HG02798 (cell line): ENCODE results near the gene NR2E1.

ENCODE experiments used
- ATAC-seq: cut with Tn5 transposase; IDR thresholded peaks from one replicate; pipeline ENCODE4 v1.9.1; 2021; ENCODE audit warnings: mild to moderate bottlenecking; ENCODE audit not compliant: unreplicated experiment, poor library complexity

Gene NR2E1

DNA sequence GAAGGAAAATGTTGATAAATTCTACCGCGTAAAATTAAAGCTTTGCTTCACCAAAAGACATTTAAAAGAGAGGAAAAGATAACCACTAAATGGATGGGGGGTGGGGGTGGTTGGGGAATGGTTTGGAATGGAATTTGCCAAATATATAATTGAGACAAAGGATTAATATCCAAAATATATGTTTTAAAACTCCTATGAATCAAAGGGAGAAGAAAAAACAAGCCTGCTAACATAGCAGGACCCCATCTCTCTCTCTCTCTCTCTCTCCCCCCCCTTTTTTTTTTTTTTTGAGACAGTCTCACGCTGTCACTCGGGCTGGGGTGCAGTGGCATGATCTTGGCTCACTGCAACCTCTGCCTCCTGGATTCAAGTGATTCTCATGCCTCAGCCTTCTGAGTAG lies 13.4 kb upstream of the NR2E1 start:
- no peak for ATAC-seq

DNA sequence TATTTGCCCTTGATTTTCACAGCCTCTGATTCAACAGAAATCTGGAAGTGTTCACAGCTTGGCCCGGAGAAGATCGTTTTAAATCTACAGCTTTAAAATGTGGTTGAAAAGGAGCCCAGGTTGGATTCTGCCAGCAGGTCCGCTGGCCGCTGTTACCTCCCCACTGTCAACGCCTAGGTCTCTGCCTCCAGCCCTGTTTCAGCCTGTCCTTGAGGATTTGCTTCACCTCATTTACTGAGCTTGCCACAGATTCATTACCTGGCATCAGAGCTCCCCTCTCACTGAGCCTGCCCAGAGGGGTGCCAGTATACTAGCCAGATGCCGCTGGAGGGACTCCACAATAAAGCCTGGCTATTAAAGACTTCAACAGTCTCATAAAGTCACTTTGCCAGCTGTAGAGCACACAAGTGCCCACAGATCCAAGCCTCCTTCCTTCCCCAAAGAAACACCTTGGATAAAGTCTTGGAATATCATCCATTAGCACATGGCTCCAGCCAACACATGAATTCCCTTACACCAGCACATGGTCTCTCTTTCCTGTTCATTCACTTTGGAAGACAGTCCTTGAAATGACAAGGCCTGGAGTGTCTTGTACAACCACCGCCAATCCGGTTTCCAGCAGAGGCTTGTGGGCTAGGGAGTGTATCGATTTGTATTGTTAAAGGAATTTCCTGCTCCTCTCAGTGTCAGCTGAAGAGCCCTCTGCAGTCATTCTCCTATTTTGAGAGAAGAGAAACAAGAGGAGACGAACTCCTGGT lies 9.5 kb upstream of the NR2E1 start:
- no peak for ATAC-seq

DNA sequence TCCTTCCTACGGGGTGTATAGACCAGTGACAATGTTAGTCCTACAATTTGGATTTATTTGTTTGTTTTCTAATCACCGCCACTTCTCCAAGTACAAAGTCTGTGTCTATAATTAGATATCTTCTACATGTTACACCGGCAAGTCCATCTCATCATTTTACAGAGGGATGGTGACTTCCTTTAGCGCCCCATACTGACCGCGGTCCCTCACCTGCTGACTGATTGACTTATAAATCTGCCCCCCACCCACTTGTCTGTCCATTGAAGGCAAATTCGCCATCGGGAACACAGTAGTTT lies 8.9 kb upstream of the NR2E1 start:
- no peak for ATAC-seq

DNA sequence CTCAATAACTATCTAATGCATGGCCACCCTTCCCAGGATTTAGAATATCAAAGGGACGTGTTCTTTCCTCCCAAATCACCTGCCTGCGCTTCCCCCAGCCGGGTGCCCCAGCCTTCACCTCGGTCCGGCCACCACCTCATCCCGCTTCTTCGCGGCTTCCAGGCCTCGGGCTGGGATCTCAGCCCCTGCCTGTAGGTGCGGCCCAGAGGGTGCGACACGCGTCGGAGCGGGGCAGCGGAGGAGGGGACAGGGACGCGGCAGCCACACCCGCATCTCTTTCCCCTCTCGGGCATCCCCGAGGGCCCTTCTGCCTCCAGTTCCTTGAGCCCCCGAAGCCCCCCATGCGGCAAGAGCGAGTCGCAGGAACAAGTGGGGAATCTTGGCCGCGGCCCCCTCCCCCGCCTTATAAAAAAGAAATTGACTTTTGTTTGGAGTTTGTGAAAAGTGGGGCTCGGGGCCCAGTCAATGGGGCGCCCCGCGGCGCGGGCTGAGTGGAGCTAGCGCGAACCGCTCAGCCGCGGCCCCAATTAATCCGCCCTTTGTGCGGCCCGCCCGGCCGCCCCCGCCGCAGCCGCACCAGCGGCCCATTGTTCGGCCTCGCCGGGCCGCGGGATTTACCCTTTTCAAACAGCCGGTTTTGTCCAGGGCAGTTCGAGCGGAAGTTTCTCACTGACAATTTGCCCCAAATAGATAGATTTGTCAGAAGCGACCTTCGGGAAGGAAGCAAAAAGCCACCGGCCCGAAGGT lies 8.4 kb upstream of the NR2E1 start:
- no peak for ATAC-seq

DNA sequence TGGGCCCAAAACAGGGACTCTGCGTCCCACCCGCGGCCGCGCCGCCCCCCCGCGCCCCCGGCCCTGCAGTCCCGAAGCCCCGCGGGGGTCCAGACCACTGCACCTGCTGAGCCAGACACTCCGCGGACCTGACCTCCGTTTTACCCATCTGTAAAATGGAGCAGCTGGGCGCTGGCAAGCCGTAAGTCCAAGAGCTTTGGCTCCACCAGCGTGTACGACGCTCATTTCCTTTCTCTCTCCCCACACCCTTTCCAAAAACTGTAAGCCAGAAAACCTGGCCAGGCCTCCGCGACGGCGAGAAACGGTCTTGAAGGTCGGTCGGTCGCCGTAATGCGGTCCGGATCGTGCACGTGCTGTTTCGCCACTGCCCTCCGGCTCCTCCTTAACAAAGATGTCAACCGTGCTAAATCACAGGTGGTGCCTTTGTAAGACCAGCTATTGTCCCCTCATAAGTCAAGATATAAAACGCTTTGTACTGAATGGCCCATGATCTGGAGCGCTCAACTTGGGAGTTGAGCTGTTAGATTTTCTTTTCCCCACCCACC lies 7.8 kb upstream of the NR2E1 start:
- ATAC-seq: no peak

DNA sequence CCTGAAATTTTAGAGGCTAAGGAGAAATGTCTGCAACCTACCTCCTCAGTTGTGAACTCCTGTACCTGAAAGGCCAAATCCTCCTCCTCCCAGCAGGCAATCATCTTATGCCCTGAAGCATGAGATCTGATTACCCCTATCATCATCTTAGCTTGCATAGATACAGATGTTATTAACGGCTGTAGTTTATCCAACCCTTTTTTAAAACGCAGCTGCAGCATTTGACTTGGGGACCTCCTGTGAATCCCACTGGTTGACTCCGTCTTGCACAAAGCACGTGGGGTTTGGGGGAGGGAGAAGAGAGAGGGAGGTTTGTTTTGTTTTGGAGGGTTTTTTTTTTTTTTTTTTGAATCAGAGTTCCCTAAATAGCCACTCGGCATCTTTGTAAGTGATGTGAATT lies 5.8 kb upstream of the NR2E1 start:
- no peak for ATAC-seq

DNA sequence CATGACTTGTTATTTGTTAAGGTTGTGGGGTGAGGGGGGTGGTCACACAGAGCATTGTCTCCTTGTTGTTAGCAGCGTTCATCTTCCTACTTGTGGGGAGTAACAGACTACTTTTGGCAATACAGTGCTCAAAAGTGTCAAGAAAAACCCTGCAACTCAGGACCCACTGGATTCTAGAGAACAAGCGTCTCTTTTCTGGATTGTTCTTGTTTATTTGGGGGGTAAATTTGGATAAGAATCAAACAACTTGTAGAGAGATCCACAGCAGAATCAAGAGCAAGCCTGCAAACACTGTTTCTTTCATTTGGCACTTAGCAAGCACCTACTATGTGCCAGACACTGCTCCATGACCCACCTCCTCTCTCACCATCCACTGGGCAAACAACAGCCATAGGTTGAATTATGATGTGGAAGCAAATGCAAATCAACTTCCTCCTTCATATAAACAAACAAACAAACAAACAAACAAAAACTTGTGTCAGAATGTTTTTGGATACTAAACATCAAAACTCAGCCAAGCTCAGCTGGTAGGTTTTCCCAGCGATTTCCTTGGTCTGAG lies 4.0 kb upstream of the NR2E1 start:
- ATAC-seq: no peak

DNA sequence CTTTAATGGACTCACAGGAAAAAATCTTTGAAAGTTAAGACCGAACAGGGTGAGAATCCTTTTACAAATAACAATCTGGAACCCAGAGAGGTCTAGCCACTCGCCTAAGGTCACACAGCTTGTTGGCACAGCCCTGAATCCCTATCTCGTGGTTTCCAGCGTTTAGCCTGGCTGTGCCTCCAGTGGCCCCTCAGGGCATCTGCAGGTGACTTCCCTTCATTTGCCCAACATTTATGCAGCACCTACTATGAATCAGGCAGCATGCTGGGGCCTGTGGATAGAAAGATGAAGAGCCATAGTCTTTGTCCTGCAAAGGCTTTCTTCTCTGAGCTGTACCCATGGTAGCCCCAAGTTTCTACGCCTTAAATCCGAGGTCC lies 2.6 kb upstream of the NR2E1 start:
- ATAC-seq: no peak

DNA sequence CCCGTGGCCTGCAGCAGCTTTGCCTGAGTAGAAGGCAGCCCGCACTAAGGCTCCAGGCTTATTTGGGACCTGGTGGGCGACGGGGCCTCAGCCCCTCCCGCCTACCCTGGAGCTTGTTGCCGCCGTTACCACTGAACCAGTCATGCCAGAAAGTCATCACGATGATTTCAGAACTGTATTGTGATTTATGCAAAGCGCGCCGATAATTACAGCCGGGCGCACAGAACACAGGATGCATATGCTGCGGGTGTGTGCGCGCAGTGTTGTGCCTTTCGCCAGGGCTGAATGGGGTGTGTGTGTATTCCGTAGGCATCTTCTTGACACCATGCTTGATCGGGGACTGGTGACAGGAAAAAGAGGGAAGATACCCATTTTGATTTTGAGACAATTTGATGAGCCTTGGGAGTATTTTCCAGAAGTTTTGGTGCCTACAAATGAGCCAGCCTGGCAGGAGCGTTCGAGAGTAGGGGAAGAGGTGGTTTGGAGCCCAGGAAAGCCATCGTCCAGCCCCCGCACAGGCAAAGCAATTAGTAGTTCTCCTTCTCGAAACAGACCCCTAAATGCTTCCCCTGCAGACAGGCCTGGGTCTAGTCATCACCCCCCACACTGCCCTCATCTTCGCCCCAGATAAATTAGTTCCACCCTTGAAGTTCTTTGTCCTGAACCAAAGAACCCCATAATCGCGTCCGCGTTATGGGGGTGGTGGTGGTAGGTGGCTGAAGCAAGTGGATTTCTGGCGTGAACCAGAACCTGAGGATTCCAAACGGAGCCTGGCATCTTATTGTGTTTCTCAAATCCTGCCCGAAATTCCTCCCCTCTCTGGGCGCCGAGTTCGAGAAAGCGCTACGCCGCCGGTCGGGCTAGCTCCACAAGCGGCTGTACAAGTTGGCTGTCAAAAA lies 1.9 kb upstream of the NR2E1 start:
- no peak for ATAC-seq

DNA sequence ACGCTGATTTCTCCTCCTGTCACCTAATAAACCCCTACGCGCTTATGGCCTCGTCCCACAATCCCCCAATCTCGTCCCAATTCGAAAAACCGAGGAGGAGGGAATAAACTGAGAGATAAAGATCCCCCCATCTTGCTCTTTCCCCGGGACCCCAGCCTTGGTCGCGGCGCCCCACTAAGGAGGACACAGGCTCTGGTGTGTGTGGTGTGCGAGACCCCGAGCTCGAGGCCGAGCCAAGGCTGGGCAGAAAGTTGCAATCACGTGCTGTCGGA lies 1.3 kb upstream of the NR2E1 start:
- no peak for ATAC-seq

DNA sequence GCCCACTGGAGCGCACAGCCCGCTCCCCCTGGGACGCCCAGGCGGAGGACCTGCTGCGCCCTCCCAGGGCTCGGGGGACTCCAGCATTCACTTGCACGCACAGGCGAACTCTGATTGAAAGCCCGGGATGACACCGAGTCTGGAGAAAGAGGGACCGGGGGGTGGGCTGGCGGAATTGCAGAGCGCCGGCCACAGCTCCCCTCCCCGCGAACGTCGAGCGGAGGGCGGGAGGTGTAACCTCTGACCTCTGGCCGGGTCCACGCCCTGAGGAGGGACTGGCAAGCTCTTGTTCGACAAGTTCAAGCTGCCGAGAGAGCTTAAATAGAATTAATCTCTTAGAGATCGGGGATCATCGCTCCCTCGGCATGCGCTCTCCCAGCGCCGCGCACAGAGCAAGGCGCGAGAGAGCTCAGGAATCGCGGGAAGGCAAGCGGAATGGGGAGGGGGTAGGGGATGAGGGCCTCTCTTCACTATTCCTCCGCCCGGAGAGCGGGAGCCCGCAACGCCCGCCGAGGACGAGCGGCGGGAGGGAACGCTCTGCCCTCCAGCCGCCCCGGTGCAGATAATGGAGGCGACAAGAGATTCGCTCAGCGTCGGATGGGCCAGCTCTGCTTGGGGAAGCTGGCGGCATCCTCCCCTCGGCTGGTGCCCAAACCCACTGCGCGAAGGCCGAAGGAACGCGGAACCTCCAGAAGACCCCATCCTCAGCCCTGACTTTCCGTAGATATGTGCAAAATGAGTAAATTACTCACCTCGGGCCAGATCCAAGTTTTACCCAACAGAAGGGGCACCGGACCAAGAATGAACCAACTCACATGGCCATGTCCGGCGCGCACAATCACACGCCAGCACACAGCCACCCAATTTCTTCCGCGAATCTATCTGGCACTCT lies 761 bp upstream of the NR2E1 start:
- no peak for ATAC-seq

DNA sequence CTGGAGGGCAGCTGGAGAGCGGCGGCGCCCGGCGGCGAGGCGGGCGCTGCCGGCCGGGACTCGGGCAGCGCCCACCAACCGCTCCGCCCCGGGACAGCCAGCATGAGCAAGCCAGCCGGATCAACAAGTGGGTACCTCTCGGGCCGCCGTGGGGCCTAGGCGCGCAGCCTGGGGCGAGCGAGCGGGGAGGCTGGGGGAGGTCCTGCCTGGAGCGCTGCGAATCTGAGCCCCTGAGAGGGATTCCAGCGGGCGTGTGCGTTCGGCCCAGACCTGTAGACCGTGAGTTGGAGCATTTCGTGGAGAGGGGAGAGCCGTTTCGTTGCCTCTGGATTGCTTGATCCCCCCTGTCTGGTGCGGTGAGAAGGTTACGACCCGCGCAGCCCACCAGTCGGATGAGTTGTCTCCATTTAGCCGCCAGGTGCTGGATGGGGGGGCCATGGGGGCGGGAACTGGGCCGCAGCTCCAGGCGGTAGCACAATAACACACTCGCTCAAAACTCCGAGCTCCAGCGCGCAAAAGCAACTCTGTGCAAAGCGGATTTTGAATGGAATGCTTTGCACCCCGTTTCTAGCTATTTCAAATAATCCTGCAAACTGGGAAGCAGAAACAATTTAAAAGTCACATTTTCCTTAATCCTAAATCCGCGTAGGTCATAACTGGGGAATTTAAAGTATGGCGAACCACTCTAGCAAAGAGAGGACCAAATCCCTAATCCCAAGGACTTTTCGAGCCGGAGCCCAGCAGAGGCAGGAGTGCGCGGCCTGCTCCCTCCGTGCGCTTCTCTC lies 1.0 kb downstream of the NR2E1 start:
- no peak for ATAC-seq

DNA sequence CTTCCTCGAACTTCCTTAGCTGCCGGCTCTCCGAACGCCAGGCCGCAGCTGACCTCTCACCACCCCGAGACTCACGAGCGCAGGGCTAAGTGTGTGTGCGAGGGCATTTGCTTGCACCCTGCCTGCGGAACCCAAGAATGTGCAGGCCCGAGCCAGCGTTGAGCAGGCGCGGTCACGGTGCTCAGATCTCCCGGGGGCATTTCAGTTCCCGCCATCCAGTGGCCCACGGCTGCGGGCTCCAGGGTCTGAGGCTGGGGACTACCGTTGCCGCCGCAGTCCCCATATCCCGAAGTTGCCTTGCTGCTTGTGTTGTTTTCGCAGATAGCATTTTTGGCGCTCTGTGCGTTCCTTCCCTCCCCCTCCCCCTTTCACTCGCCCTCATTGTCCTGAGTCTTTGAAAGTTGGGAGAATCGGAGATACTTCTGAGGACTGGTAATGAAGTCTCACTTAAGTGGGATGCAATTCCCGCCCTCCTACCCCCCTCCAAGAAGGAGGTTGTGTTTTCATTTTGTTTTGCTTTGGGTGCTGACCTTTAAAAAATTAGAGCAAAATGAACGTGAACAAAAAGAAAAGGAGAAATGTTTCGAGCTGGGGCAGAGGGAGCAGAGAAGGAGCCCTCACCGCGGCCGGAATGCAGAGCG lies 1.7 kb downstream of the NR2E1 start:
- no peak for ATAC-seq

DNA sequence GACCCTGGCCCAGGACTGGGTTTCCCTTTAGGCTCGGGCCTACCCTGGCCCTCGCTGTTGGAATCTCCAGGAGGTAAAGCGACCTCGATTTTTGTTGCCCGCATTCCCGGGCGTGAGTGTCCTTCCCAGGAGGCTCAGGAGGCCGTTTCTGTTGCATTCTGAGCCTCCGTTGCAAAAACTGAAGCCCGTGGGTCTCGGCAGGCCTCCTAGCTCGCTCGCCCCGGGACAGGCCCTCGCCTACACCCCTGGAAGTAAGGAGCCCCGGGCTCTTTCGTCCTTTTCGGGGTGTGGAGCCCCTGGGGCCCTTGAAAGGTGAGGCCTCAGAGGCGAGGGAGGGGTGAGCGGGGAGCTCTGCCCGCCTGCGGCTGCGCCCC lies 2.3 kb downstream of the NR2E1 start:
- ATAC-seq: no peak

DNA sequence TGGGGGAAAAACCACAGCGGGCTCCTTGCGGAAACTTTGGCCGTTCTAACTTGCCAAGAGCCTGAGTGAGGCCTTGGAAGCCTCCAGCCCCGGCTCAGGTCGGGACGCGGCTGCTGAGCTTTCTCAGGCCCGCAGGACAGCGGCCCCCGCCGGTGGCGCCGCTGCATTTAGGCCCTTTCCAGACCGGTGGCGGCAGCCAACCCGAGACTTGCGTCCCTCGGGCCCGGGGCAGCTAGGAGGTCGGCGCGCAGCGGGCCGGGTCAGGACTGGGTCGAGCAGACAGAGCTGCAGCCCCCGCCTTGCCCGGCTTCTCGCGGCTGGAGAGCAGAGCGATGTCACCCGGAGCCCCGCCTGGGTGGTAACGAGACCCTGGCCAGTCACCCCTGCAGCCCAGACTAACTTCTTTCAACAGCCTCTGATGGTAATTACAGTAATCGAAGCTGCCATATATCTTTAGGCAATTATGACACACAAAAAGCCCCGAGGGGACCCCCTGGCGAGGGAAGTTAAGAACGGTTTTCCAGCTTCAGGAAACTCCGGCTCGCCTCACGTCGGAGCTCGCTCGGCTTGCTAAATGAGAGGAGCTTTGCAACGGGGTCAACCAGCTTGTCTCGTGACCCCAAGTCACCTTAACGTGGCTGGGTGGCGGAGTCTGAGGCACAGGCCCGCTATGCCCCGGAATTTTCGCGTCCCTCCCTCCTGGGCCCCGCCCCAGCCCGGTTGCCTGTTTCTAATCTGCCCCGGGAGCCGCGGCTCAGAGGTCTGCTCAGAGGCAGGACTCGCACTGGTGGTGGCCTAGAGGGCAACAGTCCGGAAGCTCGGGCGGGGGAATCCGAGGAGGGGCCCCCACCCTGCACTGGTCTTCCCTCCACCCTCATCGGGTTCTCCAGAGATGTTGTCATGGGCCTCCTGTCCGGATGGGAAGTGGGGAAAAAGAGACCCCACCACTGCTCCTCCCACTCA lies 3.0 kb downstream of the NR2E1 start:
- ATAC-seq: no peak

DNA sequence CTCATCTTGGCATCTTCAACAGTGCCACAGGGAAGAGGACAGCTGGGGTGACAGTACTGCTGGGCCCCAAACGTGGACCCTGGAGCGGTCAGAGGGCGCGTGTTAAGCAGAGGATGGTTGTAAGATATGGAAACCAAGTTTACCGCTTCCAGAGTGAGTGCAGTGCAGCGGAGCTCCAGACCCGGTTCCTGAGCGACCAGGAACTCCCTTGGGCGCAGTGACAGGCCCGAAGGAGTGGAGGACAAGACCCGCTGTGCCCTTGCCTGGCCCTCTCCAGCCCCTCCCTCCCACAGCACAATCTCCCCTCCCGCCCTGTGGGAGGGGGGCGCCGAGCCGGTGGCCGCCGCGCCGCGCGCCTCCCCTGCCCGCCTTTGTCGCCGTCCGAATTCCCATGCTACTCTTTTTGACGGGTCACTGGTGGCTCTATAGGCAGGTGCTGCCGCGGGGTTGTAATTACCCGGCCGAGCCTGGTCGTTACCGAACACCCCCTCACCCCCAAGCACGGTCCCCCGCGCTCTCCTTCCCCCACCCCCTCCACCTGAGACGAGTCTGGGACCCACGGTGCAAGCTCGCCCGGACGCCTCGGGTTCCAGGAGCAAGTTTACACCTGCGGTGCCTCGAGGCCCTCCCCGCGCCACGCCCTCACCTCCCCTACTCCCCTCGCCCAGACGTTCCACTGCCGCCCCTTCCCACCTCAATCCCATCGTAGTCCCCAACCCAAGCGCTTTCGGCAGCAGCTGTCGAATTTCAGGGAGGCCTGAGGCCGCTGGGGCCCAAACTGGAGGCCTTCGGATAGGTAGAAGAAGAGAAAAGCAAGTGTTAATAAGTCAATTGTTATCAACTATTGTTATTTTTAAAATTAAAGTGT lies 3.9 kb downstream of the NR2E1 start:
- no peak for ATAC-seq
